ENCODE measurements around the gene HOMER1.

Gene HOMER1, protein sequence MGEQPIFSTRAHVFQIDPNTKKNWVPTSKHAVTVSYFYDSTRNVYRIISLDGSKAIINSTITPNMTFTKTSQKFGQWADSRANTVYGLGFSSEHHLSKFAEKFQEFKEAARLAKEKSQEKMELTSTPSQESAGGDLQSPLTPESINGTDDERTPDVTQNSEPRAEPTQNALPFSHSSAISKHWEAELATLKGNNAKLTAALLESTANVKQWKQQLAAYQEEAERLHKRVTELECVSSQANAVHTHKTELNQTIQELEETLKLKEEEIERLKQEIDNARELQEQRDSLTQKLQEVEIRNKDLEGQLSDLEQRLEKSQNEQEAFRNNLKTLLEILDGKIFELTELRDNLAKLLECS

DNA sequence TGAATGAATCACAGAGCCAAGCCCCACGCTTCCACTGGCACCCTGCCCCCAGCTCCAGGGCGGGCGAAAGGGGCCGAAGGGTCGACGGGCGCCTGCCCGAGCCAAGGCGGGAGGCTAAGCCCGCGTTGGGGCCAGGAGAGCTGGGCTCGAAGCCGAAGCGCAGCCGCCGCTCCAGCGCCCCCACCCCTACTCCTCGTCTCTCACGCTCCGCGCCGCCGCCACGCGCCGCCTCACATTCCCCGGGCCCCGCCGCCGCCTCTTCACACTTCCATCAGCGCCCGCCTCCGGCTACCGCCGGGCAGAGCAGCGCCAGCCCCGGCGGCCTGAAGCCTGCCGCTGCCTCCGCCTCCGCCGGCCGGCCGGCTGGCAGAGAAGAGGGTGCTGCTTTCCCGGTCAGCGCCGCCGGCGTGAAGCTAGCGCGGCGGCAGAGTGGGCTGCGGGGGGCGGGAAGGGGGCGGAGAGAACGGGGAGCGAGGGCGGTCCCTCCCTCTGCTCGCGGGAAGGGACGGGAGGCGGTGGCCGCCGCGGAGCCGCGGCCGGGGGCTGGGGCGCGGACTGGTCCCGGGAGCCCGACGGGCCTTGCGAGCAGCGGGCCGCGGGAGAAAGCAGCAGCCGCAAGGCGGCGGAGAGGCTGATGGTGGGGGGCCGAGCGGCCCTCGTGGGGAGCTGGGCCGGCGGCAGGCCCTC is at the start of gene HOMER1:
TSS of gene HOMER1 (minus strand) at position 431 of the 687 bp plus-strand sequence. CDS start 1,360 bp downstream, outside the sequence.
- peak; percentile 87 for DNase-seq

DNA sequence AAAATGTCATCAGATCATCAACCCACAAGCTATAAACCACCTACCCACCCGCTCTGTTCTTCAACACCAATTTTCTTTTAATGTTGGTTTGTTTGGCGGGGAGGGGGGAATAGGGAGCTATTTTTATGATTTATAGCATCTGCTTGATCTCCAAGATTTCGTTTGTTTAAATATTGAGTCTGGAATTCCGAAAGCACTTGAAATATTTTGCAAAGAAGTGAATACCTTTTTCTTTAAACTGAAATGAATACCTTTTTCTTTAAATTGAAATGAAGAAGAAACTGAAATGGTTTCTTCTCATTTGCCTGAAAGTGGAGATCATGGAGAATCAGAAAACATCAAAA is 49.3 kb upstream of the HOMER1 start:
- DNase-seq = no peak

DNA sequence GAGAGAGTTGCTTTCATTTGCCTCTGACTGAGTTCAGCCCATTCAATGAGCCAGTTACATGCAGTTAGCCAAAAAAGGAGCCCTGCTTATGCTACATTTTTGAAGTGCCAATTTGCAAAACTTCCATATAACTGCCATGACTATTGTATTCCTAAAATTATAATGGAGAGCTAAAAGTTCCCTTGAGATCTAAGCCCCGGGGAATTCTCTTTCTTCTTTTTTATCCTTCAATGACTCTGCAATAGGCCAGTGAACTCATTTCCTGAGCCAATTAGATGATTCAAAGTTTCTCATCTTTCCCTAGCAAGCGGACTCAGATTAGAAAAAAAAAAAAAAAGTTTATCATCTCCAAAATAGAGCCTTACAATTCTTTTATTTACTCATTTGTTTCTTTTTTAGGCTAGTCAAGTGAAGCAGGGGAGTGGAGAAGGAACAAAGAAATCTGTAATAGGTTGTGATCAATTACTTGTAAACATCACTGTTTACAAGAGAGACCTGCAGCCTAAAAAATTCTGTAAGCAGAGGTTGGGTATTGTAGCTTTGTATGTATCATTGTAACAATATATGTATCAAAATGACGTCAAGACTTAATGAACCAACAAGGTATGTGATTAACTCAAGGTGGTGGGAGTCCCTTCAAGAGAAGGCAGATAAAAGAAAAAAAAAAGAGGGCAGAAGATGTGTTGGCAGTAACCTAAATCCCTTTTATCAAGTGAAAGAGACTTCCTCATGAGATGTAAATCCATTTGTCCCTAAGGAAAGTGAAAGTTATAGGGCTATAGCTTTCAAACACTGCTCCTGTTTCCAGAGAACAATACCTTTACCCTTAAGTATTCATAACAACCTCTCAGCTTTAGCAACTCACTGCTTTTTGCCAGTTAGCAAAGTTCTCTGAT is 48.7 kb upstream of the HOMER1 start:
- no peak for DNase-seq

DNA sequence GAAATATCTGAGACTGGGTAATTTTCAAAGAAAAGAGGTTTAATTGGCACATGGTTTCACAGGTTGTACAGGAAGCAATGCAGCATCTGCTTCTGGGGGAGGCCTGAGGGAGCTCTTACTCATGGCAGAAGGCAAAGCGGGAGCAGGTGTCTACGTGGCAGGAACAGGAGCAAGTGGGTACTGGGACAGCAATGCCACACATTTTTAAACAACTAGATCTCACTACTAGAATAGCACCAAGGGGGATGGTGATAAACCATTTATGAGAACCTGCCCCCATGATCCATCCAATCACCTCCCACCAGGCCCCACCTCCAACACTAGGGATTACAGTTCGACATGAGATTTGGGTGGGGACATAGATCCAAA is 47.6 kb upstream of the HOMER1 start:
- DNase-seq = no peak

DNA sequence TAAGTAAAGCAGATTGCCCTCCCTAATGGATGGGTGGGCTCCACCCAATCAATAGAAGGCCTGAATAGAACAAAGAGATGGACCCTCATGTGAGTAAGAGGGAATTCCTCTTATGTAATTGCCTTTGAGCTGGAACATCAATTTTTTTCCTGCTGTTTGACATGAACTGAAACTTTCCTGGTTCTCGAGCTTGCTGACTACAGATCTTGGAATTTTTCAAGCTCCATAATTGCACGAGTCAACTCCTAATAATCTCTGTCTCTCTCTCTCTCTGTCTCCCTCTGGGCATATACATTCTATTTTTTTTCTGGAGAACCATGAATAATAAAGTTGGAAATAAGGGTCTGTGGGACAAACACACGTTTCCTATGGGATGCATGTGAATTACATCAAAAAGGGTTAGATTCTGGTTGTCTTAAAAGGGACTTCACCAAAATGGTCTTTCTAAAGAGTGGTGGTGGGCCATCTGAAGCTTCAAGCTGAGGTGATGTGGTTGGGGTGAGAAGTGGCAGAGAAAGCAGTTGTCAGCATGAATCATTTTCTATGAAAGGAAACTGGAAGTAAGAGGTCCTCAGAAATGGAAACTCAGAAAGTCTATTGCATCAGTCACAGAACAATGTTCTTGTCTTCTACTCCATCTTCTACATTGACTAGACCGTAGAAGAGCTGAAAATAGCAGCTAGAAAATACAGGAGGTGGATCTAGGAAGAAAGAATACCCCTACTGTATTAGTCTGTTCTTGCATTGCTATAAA is 47.0 kb upstream of the HOMER1 start:
- DNase-seq = no peak

DNA sequence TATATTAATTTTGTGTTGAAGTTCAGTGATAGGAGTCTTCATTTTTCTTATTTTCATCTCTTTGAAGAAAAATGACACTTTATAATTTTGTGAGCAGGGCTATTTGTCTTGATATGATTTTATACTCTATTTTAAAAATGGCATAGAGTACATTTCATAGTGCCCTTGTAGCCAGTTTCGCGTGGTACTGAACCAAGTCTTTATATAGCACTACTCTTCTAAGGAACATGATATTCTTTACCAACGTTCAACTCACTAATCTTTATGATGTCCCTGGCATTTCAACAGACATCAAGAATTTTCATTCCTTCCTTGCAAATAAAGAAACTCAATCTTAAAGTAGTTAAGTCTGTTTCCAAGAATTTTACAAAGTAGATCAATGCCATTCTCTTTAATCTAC is 41.5 kb upstream of the HOMER1 start:
- DNase-seq = no peak

DNA sequence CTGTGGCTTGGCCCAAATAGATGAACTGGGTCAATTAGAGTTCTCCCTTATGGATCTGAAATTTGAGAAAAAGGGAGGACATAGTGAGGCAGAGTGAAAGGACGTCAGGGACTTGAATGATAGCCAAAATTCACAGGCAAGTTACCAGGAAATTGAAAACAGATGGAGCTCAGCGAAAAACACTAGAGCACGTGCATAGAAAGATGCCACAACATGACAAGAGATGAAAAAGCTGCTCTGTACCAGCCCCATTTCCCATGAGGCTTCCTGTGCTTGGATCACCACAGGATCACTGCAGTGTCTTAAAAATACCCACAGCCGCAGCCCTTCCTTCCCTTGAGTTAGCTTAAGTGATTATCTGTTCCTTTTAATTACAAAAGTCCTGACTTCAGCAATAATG is 39.0 kb upstream of the HOMER1 start:
- DNase-seq = no peak

DNA sequence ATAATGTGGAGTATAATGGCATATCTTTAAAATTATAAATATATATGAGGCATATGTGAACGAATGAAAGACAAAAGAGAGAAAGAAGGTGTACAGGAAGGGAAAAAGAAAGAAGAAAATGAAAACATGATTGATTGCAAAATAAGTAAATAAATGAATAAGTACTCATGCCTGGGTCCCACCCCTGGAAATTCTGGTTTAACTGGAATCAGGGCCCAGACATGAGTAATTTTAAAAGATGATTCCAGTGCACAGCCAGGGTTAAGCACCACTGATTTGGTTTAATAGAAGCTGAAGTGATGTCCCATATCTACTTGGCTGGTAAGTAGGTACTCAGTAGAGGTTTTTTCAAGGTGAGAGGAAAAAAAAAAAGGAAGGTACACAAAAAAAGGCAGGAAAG is 34.0 kb upstream of the HOMER1 start:
- no peak for DNase-seq

DNA sequence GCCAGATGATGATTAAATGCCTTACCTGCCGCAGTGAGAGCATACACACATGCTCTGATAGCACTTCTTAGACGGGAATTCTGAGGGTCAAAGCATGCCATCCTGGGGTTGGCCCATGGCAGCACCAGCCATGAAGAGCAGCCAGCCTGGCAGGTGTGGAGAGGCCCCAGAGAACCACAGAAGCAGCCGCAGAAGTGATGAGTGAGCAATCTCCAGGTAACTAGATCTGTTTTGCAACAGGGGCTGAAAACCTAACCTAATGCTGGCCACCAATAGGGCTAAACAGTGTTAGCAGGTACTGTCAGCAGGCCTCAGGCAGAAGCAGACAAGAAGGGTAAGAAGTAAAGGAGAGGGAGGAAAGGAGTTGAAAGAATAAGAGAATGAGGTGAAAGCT is 33.5 kb upstream of the HOMER1 start:
- DNase-seq = no peak

DNA sequence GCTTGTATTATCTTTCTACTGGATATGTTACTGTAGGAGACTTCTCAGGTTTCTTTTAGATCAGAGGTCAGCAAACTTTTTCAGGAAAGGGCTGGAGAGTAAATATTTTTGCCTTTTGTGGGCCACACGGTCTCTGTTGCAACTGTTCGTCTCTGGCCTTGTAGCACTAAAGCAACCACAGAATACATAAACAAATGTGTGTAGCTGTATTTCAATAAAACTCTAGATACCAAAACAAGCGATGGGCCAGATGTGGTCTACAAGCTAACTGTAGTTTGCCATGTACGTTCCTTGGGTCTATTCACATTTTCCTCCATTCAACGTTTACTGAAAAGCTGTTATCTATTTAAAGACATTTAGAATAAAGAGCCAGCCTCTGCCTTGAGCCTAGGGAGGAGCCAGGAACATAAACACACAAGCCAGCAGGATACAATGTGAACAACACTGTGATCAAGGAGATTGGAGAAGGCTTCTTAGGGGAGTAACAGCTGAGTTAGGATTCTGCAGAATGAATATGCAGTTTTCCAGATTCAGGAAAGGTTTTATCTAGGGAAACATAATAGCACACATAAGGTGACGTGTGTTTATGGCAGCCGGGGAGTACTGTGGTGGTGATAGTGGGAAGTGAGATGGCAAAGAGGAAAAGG is 33.0 kb upstream of the HOMER1 start:
- no peak for DNase-seq

DNA sequence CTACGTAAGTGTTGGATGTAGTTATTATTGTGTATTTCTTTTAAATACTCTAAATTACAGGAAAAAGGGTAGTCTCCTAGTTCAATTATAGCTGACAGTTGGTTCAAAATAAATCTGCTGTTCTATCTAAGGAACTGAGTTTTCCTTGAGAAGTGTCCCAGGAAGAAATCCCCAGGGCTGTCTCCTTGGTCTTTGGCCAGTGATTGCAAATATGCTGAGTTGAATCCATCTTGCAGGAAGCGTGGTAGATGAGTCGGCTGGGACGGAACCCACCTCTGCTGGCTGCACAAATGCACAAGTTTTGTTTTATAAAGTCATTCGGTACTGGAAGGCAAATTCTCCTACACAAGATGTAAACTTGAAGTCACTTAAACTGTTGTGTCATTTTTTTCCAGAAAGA is 30.2 kb upstream of the HOMER1 start:
- DNase-seq = no peak

DNA sequence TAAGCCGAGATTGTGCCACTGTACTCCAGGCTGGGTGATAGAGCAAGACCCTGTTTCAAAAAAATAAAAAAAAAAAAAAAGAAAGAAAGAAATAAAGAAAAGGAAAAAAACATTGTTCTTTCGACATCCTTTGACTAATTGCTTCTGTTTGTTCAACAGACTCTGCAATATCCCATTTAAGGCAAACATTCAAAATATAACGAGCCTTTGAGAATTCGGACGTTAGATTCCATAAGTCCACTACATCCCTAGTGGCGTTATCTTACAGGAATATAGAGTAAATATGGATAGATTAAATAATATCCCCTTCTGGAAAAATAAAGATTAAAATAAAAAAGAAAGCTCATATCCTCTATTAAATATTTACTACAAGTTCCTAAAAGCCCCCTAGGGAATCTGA is 27.0 kb upstream of the HOMER1 start:
- no peak for DNase-seq

DNA sequence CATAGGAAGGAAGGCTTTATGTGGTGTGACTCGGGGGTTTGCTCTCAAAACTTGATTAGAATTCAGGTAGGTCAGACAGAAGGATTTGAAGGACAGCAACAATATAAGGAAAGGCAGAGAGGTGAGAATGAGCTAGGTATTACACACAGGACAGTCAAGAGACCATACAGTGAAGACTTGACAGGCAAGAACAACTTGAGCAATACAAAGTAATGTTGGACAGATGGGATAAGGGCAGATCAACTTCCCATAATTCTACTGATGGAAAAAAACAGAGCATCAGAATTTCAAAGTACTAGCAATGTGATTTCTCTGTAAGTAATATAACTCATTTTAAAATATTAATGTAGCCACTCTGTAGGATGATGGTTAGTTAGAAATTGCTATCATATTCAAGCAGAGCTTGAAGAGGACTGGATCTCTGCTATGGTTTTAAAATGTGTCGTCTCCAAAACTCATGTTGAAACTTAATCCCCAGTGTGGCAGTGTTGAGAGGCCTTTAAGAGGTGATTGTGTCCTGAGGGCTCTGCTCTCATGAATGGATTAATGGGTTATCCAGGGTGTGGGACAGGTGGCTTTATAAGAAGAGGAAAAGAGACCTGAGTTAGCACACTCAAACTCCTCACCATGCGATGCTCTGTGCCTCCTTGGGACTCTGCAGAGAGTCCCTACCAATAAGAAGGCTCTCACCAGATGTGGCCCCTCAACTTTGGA is 22.4 kb upstream of the HOMER1 start:
- DNase-seq = no peak

DNA sequence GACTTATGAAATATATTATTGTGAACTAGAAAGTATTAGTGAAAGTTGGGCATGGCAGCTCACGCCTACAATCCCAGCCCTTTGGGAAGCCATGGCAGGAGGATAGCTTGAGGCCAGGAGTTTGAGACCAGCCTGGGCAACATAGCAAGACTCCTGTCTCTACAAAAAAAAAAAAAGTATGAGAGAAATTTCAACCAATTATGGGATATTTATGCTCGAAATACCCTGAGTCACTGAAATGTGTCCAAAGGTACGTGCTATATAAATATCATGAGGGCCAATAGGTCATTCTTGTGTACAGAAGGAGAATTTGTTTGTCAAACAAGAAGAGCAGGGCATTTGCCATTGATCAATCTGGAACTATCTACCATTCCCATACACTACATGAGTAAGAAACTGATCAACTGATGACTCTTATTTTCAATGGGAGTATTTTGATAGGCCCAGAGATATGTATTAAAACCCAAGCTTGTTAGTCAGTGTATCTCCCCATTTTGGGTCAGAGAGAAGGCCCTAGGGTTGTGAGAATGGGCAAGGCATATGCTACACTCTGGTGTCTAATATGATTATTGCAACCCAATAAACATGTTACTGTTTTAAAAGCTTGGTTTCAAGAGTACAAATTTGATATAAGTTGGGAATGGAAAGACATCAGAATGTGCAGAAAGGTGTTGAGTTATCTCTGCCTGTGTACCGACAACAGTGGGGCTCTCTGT is 21.7 kb upstream of the HOMER1 start:
- DNase-seq = no peak

DNA sequence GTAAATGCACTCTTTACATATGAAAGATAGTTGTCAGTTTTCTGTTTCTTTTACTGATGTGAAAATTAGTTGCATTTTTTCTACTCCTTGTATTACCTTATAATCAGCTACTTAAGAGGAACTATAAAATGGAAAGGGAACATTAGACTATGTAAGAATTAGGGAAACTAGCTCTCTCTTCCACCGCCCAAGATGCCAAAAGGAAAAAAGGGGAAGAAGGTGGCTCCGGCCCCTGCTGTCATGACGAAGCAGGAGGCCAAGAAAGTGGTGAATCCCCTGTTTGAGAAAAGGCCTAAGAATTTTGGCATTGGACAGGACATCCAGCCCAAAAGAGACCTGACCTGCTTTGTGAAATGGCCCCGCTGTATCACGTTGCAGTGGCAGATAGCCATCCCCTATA is 15.2 kb upstream of the HOMER1 start:
- DNase-seq = no peak

DNA sequence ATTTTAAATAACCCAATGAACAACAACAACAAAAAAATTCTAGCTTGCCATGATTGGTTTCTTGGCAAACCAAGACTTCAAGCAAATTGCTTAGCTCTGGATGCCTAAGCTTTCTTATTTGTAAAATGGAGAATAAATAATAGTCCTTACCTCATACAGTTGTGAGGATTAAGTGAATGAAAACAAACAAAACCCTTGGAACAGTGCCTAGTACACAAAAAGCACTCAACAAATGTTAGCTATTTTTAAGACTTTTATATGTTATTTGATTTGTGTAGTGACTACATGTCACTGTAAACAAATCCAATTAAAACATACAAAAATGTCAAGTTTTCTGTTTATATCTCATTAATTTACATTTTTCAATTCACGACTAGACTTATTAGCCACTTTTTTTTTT is 13.5 kb upstream of the HOMER1 start:
- DNase-seq = no peak

DNA sequence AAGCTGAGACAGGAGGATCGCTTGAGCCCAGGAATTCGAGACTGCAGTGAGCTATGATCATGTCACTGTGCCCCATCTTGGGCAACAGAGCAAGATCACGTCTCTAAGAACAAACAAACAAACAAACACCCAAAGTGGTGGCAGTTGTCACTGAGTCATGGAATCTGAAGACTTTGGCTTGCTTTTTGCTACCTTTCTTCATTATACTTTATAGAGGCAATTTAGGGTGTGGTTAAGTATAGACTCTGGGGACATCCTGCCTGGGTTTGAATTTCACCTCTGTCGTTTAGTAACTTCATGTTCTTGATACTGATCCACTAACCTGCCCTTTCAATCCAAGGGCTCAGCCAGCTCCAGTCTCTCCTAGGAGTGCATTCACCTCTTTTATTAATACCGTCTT is 13.0 kb upstream of the HOMER1 start:
- DNase-seq = no peak

DNA sequence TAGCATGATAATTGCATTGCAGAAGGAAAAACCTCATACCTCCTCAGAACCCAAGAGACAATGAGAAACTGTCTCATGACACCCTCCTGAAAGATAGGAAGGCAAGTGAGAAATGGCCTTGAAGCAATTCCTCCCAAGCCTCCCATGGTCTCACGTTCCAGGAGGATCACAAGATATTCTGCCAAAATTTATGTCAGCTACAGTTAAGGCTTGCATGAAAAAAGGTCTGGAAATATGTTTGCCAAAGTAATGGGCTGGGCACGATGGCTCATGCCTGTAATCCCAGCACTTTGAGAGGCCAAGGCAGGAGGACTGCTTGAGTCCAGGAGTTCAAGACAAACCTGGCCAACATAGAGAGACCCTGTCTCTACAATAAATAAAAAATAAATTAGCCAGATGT is 12.6 kb upstream of the HOMER1 start:
- DNase-seq = no peak

DNA sequence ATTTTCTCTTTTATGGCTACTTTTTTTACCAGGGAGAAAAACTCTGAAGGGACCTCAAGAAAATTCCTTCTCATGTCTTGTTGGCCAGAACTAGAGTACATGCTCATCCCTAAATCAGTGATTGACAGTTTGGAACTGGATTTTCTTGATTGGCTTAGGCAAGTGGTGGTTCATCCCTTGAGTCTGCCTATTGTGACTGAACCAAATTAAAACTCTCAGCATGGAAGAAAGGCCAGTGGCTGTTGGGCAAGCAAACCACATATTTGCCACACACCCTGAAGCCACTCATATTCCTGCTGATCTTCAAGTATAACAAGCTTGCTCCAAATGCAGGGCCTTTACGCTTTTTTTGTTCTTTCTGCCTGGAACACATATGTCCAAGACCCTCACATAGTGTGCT is 7.2 kb upstream of the HOMER1 start:
- no peak for DNase-seq

DNA sequence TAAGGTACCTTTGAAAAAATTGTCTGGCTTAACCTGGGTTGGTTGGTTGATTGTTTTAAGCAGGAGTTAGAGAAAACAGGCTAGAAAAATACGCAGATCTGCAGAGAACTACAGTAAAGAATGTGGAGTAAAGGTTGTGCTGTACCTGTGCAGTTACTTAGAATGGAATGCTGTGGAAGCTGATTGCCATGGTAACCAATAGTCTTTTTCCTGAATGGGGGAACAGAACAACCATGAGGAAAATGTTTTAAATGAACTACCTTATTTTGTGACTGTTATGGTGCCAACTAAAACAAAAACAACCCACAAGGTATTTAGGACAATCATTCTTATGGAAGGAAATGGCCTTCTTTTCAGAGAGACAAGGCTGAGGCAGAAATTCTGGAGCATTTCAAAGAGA is 4.8 kb upstream of the HOMER1 start:
- DNase-seq = no peak

DNA sequence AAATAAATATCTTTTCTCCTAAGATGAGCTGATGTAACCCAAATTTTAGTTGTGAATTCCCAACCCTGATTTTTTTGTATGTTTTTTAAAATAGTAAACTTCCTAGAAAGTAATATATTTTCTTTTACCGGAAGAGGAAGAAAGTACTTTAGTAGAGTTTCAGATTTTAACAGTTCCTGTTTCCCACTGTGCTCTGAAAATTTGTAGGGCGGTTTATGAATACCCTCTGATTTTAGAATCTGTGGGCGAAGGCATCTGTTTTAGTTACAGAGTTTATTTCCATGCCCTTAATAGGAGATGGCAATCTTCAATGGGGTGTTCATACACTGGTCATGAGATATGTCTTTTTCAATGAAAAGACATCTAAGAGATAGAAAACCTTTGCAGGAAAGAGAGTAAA is 3.7 kb upstream of the HOMER1 start:
- no peak for DNase-seq

Measured in activated effector memory CD4-positive, alpha-beta T cell treated with anti-CD3 and anti-CD28 coated beads, Interleukin-2, amount 50 U/mL, for 16 hours (primary cell).